NB4 (cell line): ENCODE data around the gene RARRES2.
"Not testable (repeated sequence)": the region's sequence is repeated elsewhere in the genome, so short reads cannot be mapped to it uniquely, and the experiment has no call there.

Experiments used
- DNase-seq: peaks from one replicate; pipeline ENCODE4 v3.0.0; 2010; ENCODE audit warnings: low read depth
- H3K4me3 ChIP-seq: one replicate; pipeline ENCODE4 v1.5.1; 2011; ENCODE audit warnings: mild to moderate bottlenecking, low read depth, low read length, moderate library complexity
- MYC ChIP-seq: IDR thresholded peaks from 2 replicates; pipeline ENCODE4 v1.6.1; 2011; ENCODE audit warnings: low read depth, low read length
- POLR2A ChIP-seq: IDR thresholded peaks from 2 replicates; pipeline ENCODE4 v1.6.1; 2011; ENCODE audit warnings: mild to moderate bottlenecking; ENCODE audit not compliant: insufficient read length; ENCODE audit errors: extremely low read depth
- TF ChIP-seq, protein P1 (sequence below): IDR thresholded peaks from one replicate; pipeline ENCODE4 v1.5.1; 2012; ENCODE audit warnings: low read depth, low read length
- TF ChIP-seq, protein P2 (sequence below): IDR thresholded peaks from 2 replicates; pipeline ENCODE4 v1.6.1; 2011; ENCODE audit warnings: low read depth, low read length

RARRES2 gene

DNA sequence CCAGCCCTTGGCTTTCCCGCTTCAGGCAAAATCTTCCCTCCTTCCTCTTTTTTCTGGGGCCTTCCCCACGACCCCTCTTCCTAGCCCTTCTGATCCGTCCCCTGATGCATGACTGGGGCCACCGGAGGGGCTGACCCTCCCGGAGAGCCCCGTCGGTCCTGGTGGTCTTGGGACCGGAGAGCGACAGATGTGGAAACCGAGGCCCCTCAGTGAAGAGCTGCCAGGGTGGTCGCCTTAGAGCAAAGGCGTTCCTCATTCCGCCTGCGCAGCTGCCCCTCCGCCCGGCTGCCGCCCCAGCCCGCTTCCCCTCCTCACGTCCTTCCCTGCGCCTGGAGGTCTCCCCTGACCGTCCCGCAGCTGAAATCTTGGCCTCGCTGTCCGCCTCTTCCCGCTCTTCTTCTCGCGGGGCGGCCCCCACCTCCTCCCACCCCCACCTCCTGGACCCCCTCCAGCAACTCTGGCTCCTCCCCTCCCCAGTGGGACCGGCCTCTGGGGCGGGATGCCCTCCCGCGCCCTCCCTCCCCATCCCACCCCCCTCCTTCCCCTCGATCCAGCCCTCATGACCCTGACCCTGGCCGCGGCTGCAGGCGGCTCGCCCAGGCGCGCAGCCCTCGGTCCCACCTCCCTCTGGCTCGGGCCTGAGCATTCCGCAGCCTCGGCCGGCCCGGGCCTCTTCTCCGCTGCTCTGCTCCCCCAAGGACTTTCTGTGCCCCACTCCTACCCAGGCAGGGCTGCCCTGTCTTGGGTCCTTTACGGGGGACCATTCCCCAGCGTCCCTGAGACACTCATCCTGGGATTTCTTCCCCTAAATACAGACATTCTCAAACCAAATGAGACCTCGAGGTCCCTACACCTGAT lies at the start of gene RARRES2:
Gene RARRES2 (minus strand): TSS at position 367 of the 858 bp plus-strand sequence. CDS start 1,020 bp downstream, outside the sequence.
- no peak for DNase-seq
- TF ChIP-seq, protein P1, sequence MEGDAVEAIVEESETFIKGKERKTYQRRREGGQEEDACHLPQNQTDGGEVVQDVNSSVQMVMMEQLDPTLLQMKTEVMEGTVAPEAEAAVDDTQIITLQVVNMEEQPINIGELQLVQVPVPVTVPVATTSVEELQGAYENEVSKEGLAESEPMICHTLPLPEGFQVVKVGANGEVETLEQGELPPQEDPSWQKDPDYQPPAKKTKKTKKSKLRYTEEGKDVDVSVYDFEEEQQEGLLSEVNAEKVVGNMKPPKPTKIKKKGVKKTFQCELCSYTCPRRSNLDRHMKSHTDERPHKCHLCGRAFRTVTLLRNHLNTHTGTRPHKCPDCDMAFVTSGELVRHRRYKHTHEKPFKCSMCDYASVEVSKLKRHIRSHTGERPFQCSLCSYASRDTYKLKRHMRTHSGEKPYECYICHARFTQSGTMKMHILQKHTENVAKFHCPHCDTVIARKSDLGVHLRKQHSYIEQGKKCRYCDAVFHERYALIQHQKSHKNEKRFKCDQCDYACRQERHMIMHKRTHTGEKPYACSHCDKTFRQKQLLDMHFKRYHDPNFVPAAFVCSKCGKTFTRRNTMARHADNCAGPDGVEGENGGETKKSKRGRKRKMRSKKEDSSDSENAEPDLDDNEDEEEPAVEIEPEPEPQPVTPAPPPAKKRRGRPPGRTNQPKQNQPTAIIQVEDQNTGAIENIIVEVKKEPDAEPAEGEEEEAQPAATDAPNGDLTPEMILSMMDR, result no peak
- TF ChIP-seq POLR2A (no peak), MYC (no peak)
- TF ChIP-seq, protein P2, sequence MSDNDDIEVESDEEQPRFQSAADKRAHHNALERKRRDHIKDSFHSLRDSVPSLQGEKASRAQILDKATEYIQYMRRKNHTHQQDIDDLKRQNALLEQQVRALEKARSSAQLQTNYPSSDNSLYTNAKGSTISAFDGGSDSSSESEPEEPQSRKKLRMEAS, result no peak
- no peak within 1 kb of the TSS for H3K4me3 ChIP-seq

GRCh38 chr7:150390205-150390604 lies 48.8 kb upstream of the RARRES2 start:
- TF ChIP-seq POLR2A (no peak), MYC (no peak)
- TF ChIP-seq, protein P2, result no peak
- no peak for DNase-seq

DNA sequence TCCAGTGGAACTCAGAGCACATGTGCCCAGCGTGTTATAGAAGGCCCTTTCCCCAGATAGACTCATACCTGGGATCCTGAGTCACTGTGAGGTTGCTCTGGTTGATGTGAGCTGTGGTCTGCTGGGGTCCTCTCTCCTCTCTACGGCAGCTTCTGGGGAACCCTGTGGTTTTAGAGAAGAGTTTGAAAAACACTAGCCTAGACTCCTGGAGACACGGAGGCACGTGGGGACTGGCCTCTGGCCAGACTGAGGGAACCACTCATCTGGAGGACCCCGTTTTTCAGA lies 48.0 kb upstream of the RARRES2 start:
- TF ChIP-seq, protein P1, result no peak
- TF ChIP-seq POLR2A, result no peak
- TF ChIP-seq, protein P2, result no peak
- TF ChIP-seq MYC, result no peak
- no peak for DNase-seq
- H3K4me3 ChIP-seq, result no peak overlapping the region

More at GRCh38 chr7:150390205-150390604, 48.8 kb upstream of the RARRES2 start:
- no peak overlapping the region for H3K4me3 ChIP-seq

DNA sequence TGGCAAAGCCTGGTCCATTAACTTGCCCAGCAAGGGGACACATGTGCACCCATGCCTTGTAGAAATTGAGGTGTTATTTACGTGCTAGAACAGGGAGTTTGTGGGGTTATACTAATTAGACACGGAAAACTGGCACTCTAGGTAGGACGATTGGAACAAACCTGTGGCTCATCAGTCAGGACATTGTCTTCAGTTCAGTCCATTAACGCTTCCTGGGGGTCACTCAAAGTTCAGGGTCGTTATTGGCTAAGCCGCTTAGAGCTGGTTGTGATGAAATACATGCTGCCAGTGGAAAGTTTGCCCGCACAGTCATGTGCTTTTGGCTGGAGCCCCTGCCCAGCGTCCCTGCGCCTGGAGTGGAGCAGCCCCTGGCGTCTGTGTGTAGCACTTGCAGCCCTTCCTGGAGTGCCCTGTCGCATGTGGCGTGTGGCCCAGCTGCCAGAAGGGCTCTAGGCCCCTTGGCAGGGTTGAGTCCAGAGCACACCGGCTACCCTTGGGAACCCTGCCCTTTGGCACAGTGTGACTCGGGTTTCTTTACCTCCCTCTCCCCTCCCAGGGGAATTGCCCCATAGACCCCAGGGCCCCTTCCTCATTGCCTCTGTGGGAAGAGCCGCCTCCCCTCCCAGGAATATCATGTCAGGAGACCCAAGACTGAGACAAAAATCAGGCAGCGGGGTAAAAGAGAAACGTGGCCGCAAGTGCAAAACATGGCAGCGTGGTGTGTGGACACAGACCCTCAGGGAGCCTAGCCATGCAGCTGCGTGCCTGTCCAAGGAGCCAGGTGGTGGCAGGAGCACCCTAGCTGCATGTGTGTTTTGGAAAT lies 47.5 kb upstream of the RARRES2 start:
- peak overlapping the region; percentile 16 for H3K4me3 ChIP-seq
- TF ChIP-seq POLR2A (no peak), MYC (peak; percentile 100)
- TF ChIP-seq, protein P1, result peak; percentile 98
- TF ChIP-seq, protein P2, result peak; percentile 99
- peak; percentile 100 for DNase-seq

DNA sequence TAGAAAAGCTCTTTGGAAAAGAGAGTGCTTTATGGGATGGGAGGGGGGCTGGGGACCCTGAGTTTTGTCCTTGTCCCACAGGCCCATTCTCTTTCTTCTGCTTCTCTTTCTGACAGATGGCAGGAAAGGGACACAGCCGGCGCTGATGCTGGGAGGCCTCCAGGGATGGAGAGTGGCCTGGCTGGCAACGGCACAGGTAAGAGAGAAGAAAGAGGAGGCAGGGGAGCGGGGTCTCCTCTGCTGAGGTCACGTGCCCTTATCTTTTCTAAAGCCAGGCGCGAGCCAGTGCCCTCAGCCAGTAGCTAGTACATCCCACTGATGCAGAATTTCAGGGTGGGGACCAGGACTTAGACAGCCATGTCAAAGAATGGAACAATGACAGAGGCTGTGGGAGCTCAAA lies 46.9 kb upstream of the RARRES2 start:
- TF ChIP-seq, protein P1, result no peak
- TF ChIP-seq MYC, result no peak
- H3K4me3 ChIP-seq, result peak overlapping the region; percentile 16
- no peak for DNase-seq

DNA sequence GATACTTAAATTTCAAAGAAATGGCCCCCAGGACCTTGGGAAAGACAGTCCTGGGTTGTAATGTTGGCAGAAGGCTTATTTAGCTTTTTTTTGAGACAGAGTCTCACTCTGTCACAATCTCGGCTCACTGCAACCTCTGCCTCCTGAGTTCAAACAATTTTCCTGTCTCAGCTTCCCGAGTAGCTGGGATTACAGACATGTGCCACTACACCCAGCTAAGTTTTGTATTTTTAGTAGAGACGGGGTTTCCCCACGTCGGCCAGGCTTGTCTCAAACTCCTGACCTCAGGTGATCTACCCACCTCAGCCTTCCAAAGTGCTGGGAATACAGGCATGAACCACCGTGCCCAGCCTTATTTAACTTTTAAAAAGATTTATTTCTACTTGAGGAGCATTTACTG lies 44.5 kb upstream of the RARRES2 start:
- not testable (repeated sequence) for DNase-seq
- peak overlapping the region; percentile 40 for H3K4me3 ChIP-seq
